H1 (cell line): Measurements from ENCODE around the gene C2CD4D. TPM values are rescaled to one million over a fixed set of nuclear protein-coding genes. Genes with fewer than 3 reads are reported as not detected.

Source experiments
- CTCF ChIA-PET: fragments of 300-600 bp; sonication (Branson Sonifier 250); formaldehyde crosslinking; loops from one replicate; lab custom pipeline; 2021; ENCODE audit not compliant: partially characterized antibody; lab: Charles Lee
- POLR2A ChIA-PET: fragments of 300-600 bp; sonication (Branson Sonifier 250); formaldehyde crosslinking; loops from one replicate; lab custom pipeline; 2021; ENCODE audit warnings: inconsistent platforms; ENCODE audit not compliant: partially characterized antibody; lab: Charles Lee
- DNase-seq, 2 experiments: peaks; one replicate each; pipeline versions ENCODE4 v3.0.0 to v3.0.0-alpha.2; 2010 to 2022; ENCODE audit warnings: low spot score in 2 of 2, low read depth in 1 of 2, mixed read lengths in 1 of 2
- FAIRE-seq: peaks from 2 replicates; lab custom pipeline; 2011; peaks lifted over from hg19 to GRCh38; lab: Jason Lieb, UNC
- H2AFZ ChIP-seq: 2 replicates; pipeline ENCODE4 v1.8.1; 2012; ENCODE audit warnings: low read length, inconsistent platforms
- H2AK5ac ChIP-seq: 2 replicates; pipeline ENCODE4 v1.6.1; 2013; ENCODE audit warnings: low read depth, low read length
- H2BK120ac ChIP-seq: replicated peaks from 2 replicates; pipeline ENCODE3; 2013; ENCODE audit warnings: low read depth, low read length, inconsistent platforms
- H2BK12ac ChIP-seq: 2 replicates; pipeline ENCODE4 v1.6.1; 2013; ENCODE audit warnings: low read depth, low read length
- H2BK15ac ChIP-seq: 2 replicates; pipeline ENCODE4 v1.6.1; 2013; ENCODE audit warnings: low read length
- H2BK20ac ChIP-seq: 2 replicates; pipeline ENCODE4 v1.6.1; 2013; ENCODE audit warnings: low read length
- H2BK5ac ChIP-seq: 2 replicates; pipeline ENCODE4 v1.6.1; 2013; ENCODE audit warnings: low read depth, low read length
- H3K14ac ChIP-seq: 2 replicates; pipeline ENCODE4 v1.6.1; 2013; ENCODE audit warnings: inconsistent platforms; ENCODE audit not compliant: insufficient read length
- H3K18ac ChIP-seq: 2 replicates; pipeline ENCODE4 v1.6.1; 2013; ENCODE audit warnings: low read length; ENCODE audit errors: extremely low read depth
- H3K23ac ChIP-seq: 2 replicates; pipeline ENCODE4 v1.6.1; 2013; ENCODE audit warnings: inconsistent platforms; ENCODE audit not compliant: insufficient read length
- H3K23me2 ChIP-seq: 2 replicates; pipeline ENCODE4 v1.6.1; 2013; ENCODE audit warnings: low read depth, low read length
- H3K27ac ChIP-seq: 2 replicates; pipeline ENCODE4 v1.6.1; 2011; ENCODE audit warnings: low read depth, low read length, inconsistent platforms
- H3K27me3 ChIP-seq, 4 experiments: replicated peaks in 1 of 4; 1 replicate in 1 of 4; 2 replicates in 3 of 4; pipeline versions ENCODE4 v1.6.1 to v1.8.1; 2011 to 2013; ENCODE audit warnings: low read length in 3 of 4, mild to moderate bottlenecking in 3 of 4, inconsistent platforms in 2 of 4, mixed read lengths in 2 of 4, moderate library complexity in 1 of 4; ENCODE audit not compliant: control insufficient read depth in 3 of 4, insufficient read depth in 3 of 4; ENCODE audit errors: extremely low read depth in 1 of 4
- H3K36me3 ChIP-seq, 4 experiments: 2 replicates each; pipeline versions ENCODE4 v1.6.1 to v1.8.1; 2011 to 2013; ENCODE audit warnings: mild to moderate bottlenecking in 4 of 4, low read length in 3 of 4, moderate library complexity in 2 of 4, control low read depth in 1 of 4, inconsistent platforms in 1 of 4; ENCODE audit not compliant: insufficient read depth in 4 of 4, control insufficient read depth in 2 of 4
- H3K4ac ChIP-seq: replicated peaks from 2 replicates; pipeline ENCODE3; 2013; ENCODE audit warnings: low read length, low read depth, mixed read lengths, inconsistent platforms; ENCODE audit not compliant: insufficient read length
- H3K4me1 ChIP-seq, 4 experiments: replicated peaks in 1 of 4; 1 replicate in 1 of 4; 2 replicates in 3 of 4; pipeline versions ENCODE4 v1.6.1 to v1.8.1; 2011 to 2013; ENCODE audit warnings: low read length in 3 of 4, inconsistent platforms in 2 of 4, mixed read lengths in 1 of 4; ENCODE audit not compliant: insufficient read depth in 4 of 4, control insufficient read depth in 3 of 4
- H3K4me2 ChIP-seq, 2 experiments: 2 replicates each; pipeline versions ENCODE4 v1.6.1 to v1.8.1; 2011 to 2013; ENCODE audit warnings: low read depth in 2 of 2, low read length in 2 of 2, control low read depth in 1 of 2, inconsistent platforms in 1 of 2, mild to moderate bottlenecking in 1 of 2; ENCODE audit not compliant: insufficient read depth in 1 of 2
- H3K4me3 ChIP-seq, 4 experiments: fragments of 200-600, 300-600 bp in 1 of 4; sonication (generic), shearing (Covaris generic), sonication (Bioruptor Twin) in 1 of 4; 2 replicates each; pipeline versions ENCODE4 v1.5.1 to v1.8.1; 2011 to 2016; ENCODE audit warnings: low read length in 4 of 4, low read depth in 3 of 4, control low read depth in 2 of 4, inconsistent platforms in 2 of 4, mild to moderate bottlenecking in 2 of 4, mixed read lengths in 1 of 4, moderate library complexity in 1 of 4; ENCODE audit not compliant: insufficient read depth in 2 of 4; ENCODE audit errors: extremely low read depth in 1 of 4
- H3K56ac ChIP-seq: replicated peaks from 2 replicates; pipeline ENCODE3; 2013; ENCODE audit warnings: low read depth, mild to moderate bottlenecking, mixed read lengths, low read length, inconsistent platforms; ENCODE audit not compliant: insufficient read length
- H3K79me1 ChIP-seq: 2 replicates; pipeline ENCODE4 v1.6.1; 2013; ENCODE audit warnings: low read depth, low read length, control low read depth
- H3K79me2 ChIP-seq, 2 experiments: 2 replicates each; pipeline versions ENCODE4 v1.6.1 to v1.8.1; 2012 to 2013; ENCODE audit warnings: low read length in 2 of 2, mild to moderate bottlenecking in 2 of 2, inconsistent platforms in 1 of 2; ENCODE audit not compliant: insufficient read depth in 2 of 2, control insufficient read depth in 1 of 2
- H3K9ac ChIP-seq, 4 experiments: replicated peaks in 1 of 4; 1 replicate in 1 of 4; 2 replicates in 3 of 4; pipeline versions ENCODE4 v1.6.1 to v1.8.1; 2011 to 2013; ENCODE audit warnings: low read depth in 3 of 4, low read length in 3 of 4, control low read depth in 2 of 4, mild to moderate bottlenecking in 2 of 4, moderate library complexity in 2 of 4, inconsistent platforms in 1 of 4; ENCODE audit errors: extremely low read depth in 1 of 4
- H3K9me3 ChIP-seq, 2 experiments: 2 replicates each; pipeline versions ENCODE4 v1.6.1 to v1.8.1; 2012 to 2013; ENCODE audit warnings: mild to moderate bottlenecking in 2 of 2, moderate library complexity in 2 of 2, control low read depth in 1 of 2, inconsistent platforms in 1 of 2, low read depth in 1 of 2, low read length in 1 of 2, mixed read lengths in 1 of 2; ENCODE audit not compliant: insufficient read depth in 2 of 2
- H4K20me1 ChIP-seq, 2 experiments: replicated peaks in 1 of 2; 2 replicates each; pipeline versions ENCODE3 to v1.8.1; 2011 to 2013; ENCODE audit warnings: inconsistent platforms in 2 of 2, low read length in 2 of 2, mild to moderate bottlenecking in 1 of 2; ENCODE audit not compliant: insufficient read depth in 2 of 2, control insufficient read depth in 1 of 2
- H4K5ac ChIP-seq: 2 replicates; pipeline ENCODE4 v1.6.1; 2013; ENCODE audit warnings: low read length, low read depth, mixed read lengths, inconsistent platforms; ENCODE audit not compliant: insufficient read length
- H4K8ac ChIP-seq: 2 replicates; pipeline ENCODE4 v1.8.0; 2013; ENCODE audit warnings: mild to moderate bottlenecking, moderate library complexity, low read length, inconsistent platforms; ENCODE audit not compliant: insufficient read depth; ENCODE audit errors: extremely low read depth
- H4K91ac ChIP-seq: replicated peaks from 2 replicates; pipeline ENCODE3; 2013; ENCODE audit warnings: low read length, mixed read lengths, inconsistent platforms; ENCODE audit not compliant: insufficient read length
- ASH2L ChIP-seq: fragments of 200-600, 300-600 bp; sonication (generic); IDR thresholded peaks from one replicate; pipeline ENCODE4 v1.7.1; 2017; ENCODE audit warnings: low read length
- EZH2 ChIP-seq: fragments of 200-600 bp; sonication (generic); IDR thresholded peaks from 2 replicates; pipeline ENCODE4 v1.7.1; 2012; ENCODE audit warnings: low read depth, mild to moderate bottlenecking, moderate library complexity, low read length, inconsistent platforms; ENCODE audit not compliant: severe bottlenecking
- FOSL1 ChIP-seq: IDR thresholded peaks from 2 replicates; pipeline ENCODE4 v1.6.1; 2011; ENCODE audit warnings: mild to moderate bottlenecking, low read depth, low read length, moderate library complexity; ENCODE audit not compliant: insufficient read depth
- GTF2F1 ChIP-seq: IDR thresholded peaks from 2 replicates; pipeline ENCODE4 v1.6.1; 2012; ENCODE audit warnings: low read depth, low read length, improper control_type of control experiment, borderline replicate concordance
- KDM1A ChIP-seq: fragments of 200-600, 300-600 bp; sonication (generic); IDR thresholded peaks from 2 replicates; pipeline ENCODE4 v1.7.1; 2016; ENCODE audit warnings: mild to moderate bottlenecking, low read length, borderline replicate concordance
- RXRA ChIP-seq: IDR thresholded peaks from 2 replicates; pipeline ENCODE4 v1.6.1; 2011; ENCODE audit warnings: low read depth, mild to moderate bottlenecking, low read length, moderate library complexity; ENCODE audit not compliant: insufficient read depth
- SP2 ChIP-seq: IDR thresholded peaks from 2 replicates; pipeline ENCODE4 v1.6.1; 2012; ENCODE audit warnings: mild to moderate bottlenecking, low read length, inconsistent platforms
- TAF1 ChIP-seq: IDR thresholded peaks from 2 replicates; pipeline ENCODE4 v1.6.1; 2011; ENCODE audit warnings: mild to moderate bottlenecking, low read depth, low read length
- ZNF274 ChIP-seq: IDR thresholded peaks from 2 replicates; pipeline ENCODE4 v1.7.0; 2012; ENCODE audit warnings: low read length, borderline replicate concordance; ENCODE audit errors: extremely low read depth
- WGBS, 2 experiments: shearing (Covaris generic) in 1 of 2; methylation state at CpG; one replicate each; pipeline versions ENCODE4 v1.1.6 to v1.1.7; 2013 to 2015; ENCODE audit warnings: low lambda C conversion rate in 2 of 2, mixed read lengths in 2 of 2, inconsistent platforms in 1 of 2, low coverage in 1 of 2, missing lambda C conversion rate in 1 of 2; ENCODE audit not compliant: insufficient replicate concordance in 2 of 2, insufficient coverage in 1 of 2, insufficient read length in 1 of 2; ENCODE audit errors: extremely low coverage in 1 of 2, missing lambda C conversion rate in 1 of 2; 5-methylcytosine and 5-hydroxymethylcytosine counted together
- polyA plus RNA-seq, 7 experiments: library from polyadenylated mRNA; depleted of rRNA in 3 of 7; stranded (reverse) in 5 of 7; unstranded in 2 of 7; fragments of >200 nt in 5 of 7; fragments of 200-250 nt in 2 of 7; gene quantifications; 1 replicate in 5 of 7; 2 replicates in 1 of 7; 4 replicates in 1 of 7; pipeline versions ENCODE4 v1.2.1 to v1.2.3, GENCODE V29; 2011 to 2013; ENCODE audit warnings: missing spikeins in 2 of 7, mixed read lengths in 2 of 7
- total RNA-seq: library from RNA; stranded (reverse); fragmentation: NEBNext Ultra II Directional; extraction: Animal tissue kit (Norgen Biotek cat#: 25700); gene quantifications from 2 replicates; pipeline ENCODE4 v1.2.1, GENCODE V29; 2021
- TF ChIP-seq, protein P1 (sequence below): IDR thresholded peaks from 2 replicates; pipeline ENCODE4 v1.6.1; 2011; ENCODE audit warnings: low read depth, mild to moderate bottlenecking, low read length; ENCODE audit not compliant: insufficient read depth

Gene C2CD4D
- total and polyA plus RNA-seq, 2 of the 8 experiments (the other 6 are each of a cell fraction or from before 2014, with no cell fraction given): 0.41 to 0.71 TPM

DNA sequence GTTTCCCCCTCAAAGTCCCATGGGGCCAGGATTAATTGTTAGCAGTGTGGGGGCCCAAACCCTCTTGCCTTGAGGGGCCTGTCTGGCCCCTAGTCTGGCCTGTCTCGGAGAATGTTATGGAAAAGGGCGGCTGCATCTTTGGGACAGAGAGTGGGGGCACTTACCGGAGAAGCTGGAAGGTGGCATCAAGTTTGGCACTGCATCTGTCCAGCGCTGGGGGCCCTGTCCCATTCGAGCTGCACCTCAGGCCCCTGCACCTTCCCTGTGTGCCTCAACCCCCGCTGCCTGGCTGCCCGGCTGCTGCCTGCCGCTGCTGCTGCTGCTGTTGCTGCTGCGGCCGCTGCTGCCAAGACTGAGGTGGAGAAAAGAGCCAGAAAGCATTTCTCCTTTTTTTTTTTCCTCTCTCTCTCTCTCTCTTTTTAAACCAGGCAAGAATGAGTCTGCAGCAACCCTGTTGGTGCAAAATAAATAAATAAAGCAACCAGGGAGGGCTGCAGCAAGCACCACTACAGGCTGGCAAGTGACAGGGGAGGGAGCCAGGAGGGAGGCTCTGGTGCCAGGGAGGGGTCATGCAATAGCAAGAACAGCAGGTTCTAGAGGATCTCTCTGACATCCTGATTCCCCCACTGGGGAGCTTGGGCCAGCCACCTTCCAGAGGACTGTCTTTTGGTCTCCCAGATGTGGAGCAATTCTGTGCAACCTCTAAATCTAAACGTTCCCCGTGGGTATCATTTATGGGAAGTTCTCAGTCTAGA lies 34.4 kb downstream of the C2CD4D start, which contains the start of gene LINGO4:
LINGO4 (minus strand) TSS at position 354 of the 755 bp plus-strand sequence. CDS start 2,715 bp downstream, outside the sequence.
- no peak for TF ChIP-seq KDM1A
- no peak for TF ChIP-seq GTF2F1
- TF ChIP-seq, protein P1, sequence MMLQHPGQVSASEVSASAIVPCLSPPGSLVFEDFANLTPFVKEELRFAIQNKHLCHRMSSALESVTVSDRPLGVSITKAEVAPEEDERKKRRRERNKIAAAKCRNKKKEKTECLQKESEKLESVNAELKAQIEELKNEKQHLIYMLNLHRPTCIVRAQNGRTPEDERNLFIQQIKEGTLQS: no peak
- no peak for TF ChIP-seq RXRA
- no peak for TF ChIP-seq ASH2L
- no peak for TF ChIP-seq EZH2
- TF ChIP-seq ZNF274: no peak
- no peak for TF ChIP-seq FOSL1
- no peak for TF ChIP-seq SP2
- no peak for TF ChIP-seq TAF1
- CTCF ChIA-PET: no interaction called here
- Histone ChIP-seq H3K9ac (no peak within 1 kb of the TSS), H3K23me2 (no peaks in the 10 kb centered on the region), H2AFZ (no peak within 1 kb of the TSS), H3K56ac (no peak within 1 kb of the TSS), H4K5ac (no peak within 1 kb of the TSS), H3K36me3 (no peaks in the 10 kb centered on the region), H2AK5ac (no peak within 1 kb of the TSS), H3K4me2 (no peak within 1 kb of the TSS), H2BK12ac (no peak within 1 kb of the TSS), H4K20me1 (no peaks in the 10 kb centered on the region), H2BK5ac (no peak within 1 kb of the TSS), H2BK20ac (no peak within 1 kb of the TSS), H2BK15ac (no peak within 1 kb of the TSS), H3K23ac (no peak within 1 kb of the TSS), H4K91ac (no peak within 1 kb of the TSS), H3K79me2 (no peaks in the 10 kb centered on the region), H3K27me3 (peaks cover 0 to 3% (median 1%) of the 10 kb centered on the region in 4 experiments; a peak in 1 of 7 replicates), H3K27ac (no peak within 1 kb of the TSS), H2BK120ac (no peak within 1 kb of the TSS), H3K9me3 (no peaks in the 10 kb centered on the region), H3K4me3 (no peak within 1 kb of the TSS), H3K4me1 (peaks cover 1 to 5% (median 4%) of the 10 kb centered on the region in 4 experiments; a peak in 2 of 7 replicates), H3K18ac (no peak within 1 kb of the TSS), H3K4ac (no peak within 1 kb of the TSS), H3K79me1 (no peaks in the 10 kb centered on the region), H3K14ac (no peak within 1 kb of the TSS), H4K8ac (no peak within 1 kb of the TSS)
- 85% methylated on average over 12 of the region's 12 CpGs; no CpG with 5 or more reads in 1 of the 2 experiments for WGBS, 2 experiments
- no peak for FAIRE-seq
- POLR2A ChIA-PET: no interaction called here
- no peak for DNase-seq
